Left renal pelvis (tissue), 4 donors: ENCODE results near the gene CCDC117. TPM values are rescaled to one million over a fixed set of nuclear protein-coding genes. Genes with fewer than 3 reads are reported as not detected.
"Not testable (repeated sequence)": the region's sequence is repeated elsewhere in the genome, so short reads cannot be mapped to it uniquely, and the experiment has no call there.

Experiments
- DNase-seq, 4 donors: peaks; one replicate each; pipeline ENCODE4 v3.0.0-alpha.2; 2013; ENCODE audit warnings: low read depth in 4 of 4, low spot score in 3 of 4
- polyA plus RNA-seq, 4 donors: library from polyadenylated mRNA; unstranded; fragments of 120-200 nt; gene quantifications; one replicate each; pipeline ENCODE4 v1.2.1, GENCODE V29; 2013; ENCODE audit not compliant: insufficient read length in 4 of 4

CCDC117 gene
- 10 to 100 TPM; 34.3 to 44.9 (median 39.9) TPM for polyA plus RNA-seq

- DNase-seq, result peak; percentile 89 to 93 (median 90)
Observed at GRCh38 chr22:28772633-28773460, at the start of gene CCDC117. Gene CCDC117, plus strand, starts transcription at chr22:28772695. Its CDS starts 155 bp downstream, at chr22:28772850.

GRCh38 chr22:28728002-28728401 is 44.5 kb upstream of the CCDC117 start:
- DNase-seq, result no peak

GRCh38 chr22:28728621-28729313 is 43.7 kb upstream of the CCDC117 start:
- no peak for DNase-seq

GRCh38 chr22:28730179-28730578 is 42.3 kb upstream of the CCDC117 start:
- no peak for DNase-seq

GRCh38 chr22:28734393-28734792 is 38.1 kb upstream of the CCDC117 start:
- no peak for DNase-seq

- DNase-seq, result no peak
Observed at GRCh38 chr22:28736301-28737155, 36.0 kb upstream of the CCDC117 start.

GRCh38 chr22:28737701-28738100 is 34.8 kb upstream of the CCDC117 start:
- DNase-seq, result no peak

- DNase-seq, result not testable (repeated sequence)
Observed at GRCh38 chr22:28738876-28739275, 33.6 kb upstream of the CCDC117 start.

GRCh38 chr22:28741200-28741784 is 31.2 kb upstream of the CCDC117 start:
- no peak for DNase-seq

- DNase-seq, result peak; percentile 95 to 99 (median 96)
Observed at GRCh38 chr22:28741785-28742561, 30.5 kb upstream of the CCDC117 start, which contains the start of the genes CHEK2 and HSCB. Gene CHEK2, minus strand, starts transcription at chr22:28741820. Its CDS starts 7,099 bp downstream, at chr22:28734721. Gene HSCB, plus strand, starts transcription at chr22:28742039. Its CDS starts 57 bp downstream, at chr22:28742096.

- no peak for DNase-seq
Observed at GRCh38 chr22:28742562-28742962, 29.9 kb upstream of the CCDC117 start.

- no peak for DNase-seq
Observed at GRCh38 chr22:28743852-28744251, 28.6 kb upstream of the CCDC117 start.

GRCh38 chr22:28750471-28750881 is 22.0 kb upstream of the CCDC117 start:
- no peak for DNase-seq

GRCh38 chr22:28754512-28754911 is 18.0 kb upstream of the CCDC117 start:
- DNase-seq, result not testable (repeated sequence)

- DNase-seq, result no peak
Observed at GRCh38 chr22:28759861-28760560, 12.5 kb upstream of the CCDC117 start.

GRCh38 chr22:28761449-28761755 is 11.1 kb upstream of the CCDC117 start:
- DNase-seq, result no peak

GRCh38 chr22:28762000-28762399 is 10.5 kb upstream of the CCDC117 start:
- not testable (repeated sequence) for DNase-seq

- DNase-seq, result no peak
Observed at GRCh38 chr22:28766628-28767027, 5.9 kb upstream of the CCDC117 start.
